K562 (cell line): ENCODE data around the gene SYT7. TPM values are rescaled to one million over a fixed set of nuclear protein-coding genes. Genes with fewer than 3 reads are reported as not detected.

Experiments
- ETS2 ChIP-seq: IDR thresholded peaks from 2 replicates; pipeline ENCODE4 v1.6.1; 2016; ENCODE audit warnings: borderline replicate concordance, missing genetic modification characterization, mild to moderate bottlenecking, moderate library complexity, missing compliant biosample characterization; ENCODE audit not compliant: poor library complexity, severe bottlenecking
- GABPB2 ChIP-seq: fragments of 250-450 bp; sonication (Bioruptor Pico); conservative IDR thresholded peaks from 2 replicates; pipeline ENCODE4 v1.5.1; 2021; ENCODE audit warnings: mild to moderate bottlenecking
- POLR2A ChIP-seq: fragments of 450-650 bp; conservative IDR thresholded peaks from 2 replicates; pipeline ENCODE4 v1.6.1; 2016
- REST ChIP-seq, 2 experiments: fragments of 450-650 bp; formaldehyde crosslinking in 1 of 2; IDR thresholded peaks; 2 replicates each; pipeline versions ENCODE4 v1.4.0 to v1.6.1; 2014 to 2020; ENCODE audit warnings: mild to moderate bottlenecking in 2 of 2, borderline replicate concordance in 1 of 2, low read depth in 1 of 2
- ZFP30 ChIP-seq: fragments of 250-450 bp; sonication (Bioruptor Pico); IDR thresholded peaks from 2 replicates; pipeline ENCODE4 v1.8.0; 2022; ENCODE audit warnings: moderate library complexity, mild to moderate bottlenecking, inconsistent platforms, borderline replicate concordance
- polyA plus RNA-seq, 8 experiments: library from polyadenylated mRNA; depleted of rRNA in 4 of 8; stranded (reverse) in 5 of 8; unstranded in 3 of 8; fragments of >200 nt; fragmentation: Nextera tagmentation in 2 of 8; fragmentation: Illumina TruSeq in 1 of 8; extraction: Ambion mirVana in 2 of 8; extraction: Trizol in 1 of 8; gene quantifications; 2 replicates each; pipeline versions ENCODE4 v1.2.1 to v1.2.3, GENCODE V29; 2011 to 2014; ENCODE audit warnings: inconsistent platforms in 1 of 8, missing spikeins in 1 of 8
- total RNA-seq, 7 experiments: library from RNA; depleted of rRNA in 6 of 7; stranded (reverse); fragments of >200 nt in 6 of 7; fragmentation: Illumina TruSeq in 2 of 7; extraction: Trizol in 2 of 7; gene quantifications; 2 replicates each; pipeline versions ENCODE4 v1.2.1 to v1.2.3, GENCODE V29; 2011 to 2021; ENCODE audit warnings: low replicate concordance in 1 of 7
- TF ChIP-seq, protein P1 (sequence below): fragments of 250-450 bp; sonication (Bioruptor Pico); IDR thresholded peaks from 2 replicates; pipeline ENCODE4 v1.8.0; 2022; ENCODE audit warnings: moderate library complexity, mild to moderate bottlenecking, inconsistent platforms
- TF ChIP-seq, protein P2 (sequence below): fragments of 250-450 bp; sonication (Bioruptor Pico); IDR thresholded peaks from 2 replicates; pipeline ENCODE4 v1.5.0; 2021; ENCODE audit warnings: mild to moderate bottlenecking, moderate library complexity
- TF ChIP-seq, protein P3 (sequence below): fragments of 250-450 bp; sonication (Bioruptor Pico); IDR thresholded peaks from 2 replicates; pipeline ENCODE4 v1.8.0; 2022; ENCODE audit warnings: inconsistent platforms, mild to moderate bottlenecking, moderate library complexity, borderline replicate concordance
- TF ChIP-seq, protein P4 (sequence below): fragments of 450-650 bp; formaldehyde crosslinking; IDR thresholded peaks from 2 replicates; pipeline ENCODE4 v1.4.0; 2020; ENCODE audit warnings: mild to moderate bottlenecking

SYT7 gene
- total and polyA plus RNA-seq, 9 of the 15 experiments (the other 6 are each of a cell fraction or from before 2014, with no cell fraction given): 0.01 to 0.51 (median 0.16) TPM; not detected in 1

- TF ChIP-seq ETS2 (tag) (no peak), POLR2A (no peak), REST (IDR thresholded peaks at IDR 0.05; ENCODE audit: borderline replicate concordance) (peak; percentile 70), REST (CRISPR knock-in tag; IDR thresholded peaks at IDR 0.05; ENCODE audit: low read depth) (peak; percentile 71), GABPB2 (CRISPR knock-in tag) (no peak), ZFP30 (CRISPR knock-in tag) (no peak)
- TF ChIP-seq, protein P1, sequence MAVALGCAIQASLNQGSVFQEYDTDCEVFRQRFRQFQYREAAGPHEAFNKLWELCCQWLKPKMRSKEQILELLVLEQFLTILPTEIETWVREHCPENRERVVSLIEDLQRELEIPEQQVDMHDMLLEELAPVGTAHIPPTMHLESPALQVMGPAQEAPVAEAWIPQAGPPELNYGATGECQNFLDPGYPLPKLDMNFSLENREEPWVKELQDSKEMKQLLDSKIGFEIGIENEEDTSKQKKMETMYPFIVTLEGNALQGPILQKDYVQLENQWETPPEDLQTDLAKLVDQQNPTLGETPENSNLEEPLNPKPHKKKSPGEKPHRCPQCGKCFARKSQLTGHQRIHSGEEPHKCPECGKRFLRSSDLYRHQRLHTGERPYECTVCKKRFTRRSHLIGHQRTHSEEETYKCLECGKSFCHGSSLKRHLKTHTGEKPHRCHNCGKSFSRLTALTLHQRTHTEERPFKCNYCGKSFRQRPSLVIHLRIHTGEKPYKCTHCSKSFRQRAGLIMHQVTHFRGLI (CRISPR knock-in tag): no peak
- TF ChIP-seq, protein P2, sequence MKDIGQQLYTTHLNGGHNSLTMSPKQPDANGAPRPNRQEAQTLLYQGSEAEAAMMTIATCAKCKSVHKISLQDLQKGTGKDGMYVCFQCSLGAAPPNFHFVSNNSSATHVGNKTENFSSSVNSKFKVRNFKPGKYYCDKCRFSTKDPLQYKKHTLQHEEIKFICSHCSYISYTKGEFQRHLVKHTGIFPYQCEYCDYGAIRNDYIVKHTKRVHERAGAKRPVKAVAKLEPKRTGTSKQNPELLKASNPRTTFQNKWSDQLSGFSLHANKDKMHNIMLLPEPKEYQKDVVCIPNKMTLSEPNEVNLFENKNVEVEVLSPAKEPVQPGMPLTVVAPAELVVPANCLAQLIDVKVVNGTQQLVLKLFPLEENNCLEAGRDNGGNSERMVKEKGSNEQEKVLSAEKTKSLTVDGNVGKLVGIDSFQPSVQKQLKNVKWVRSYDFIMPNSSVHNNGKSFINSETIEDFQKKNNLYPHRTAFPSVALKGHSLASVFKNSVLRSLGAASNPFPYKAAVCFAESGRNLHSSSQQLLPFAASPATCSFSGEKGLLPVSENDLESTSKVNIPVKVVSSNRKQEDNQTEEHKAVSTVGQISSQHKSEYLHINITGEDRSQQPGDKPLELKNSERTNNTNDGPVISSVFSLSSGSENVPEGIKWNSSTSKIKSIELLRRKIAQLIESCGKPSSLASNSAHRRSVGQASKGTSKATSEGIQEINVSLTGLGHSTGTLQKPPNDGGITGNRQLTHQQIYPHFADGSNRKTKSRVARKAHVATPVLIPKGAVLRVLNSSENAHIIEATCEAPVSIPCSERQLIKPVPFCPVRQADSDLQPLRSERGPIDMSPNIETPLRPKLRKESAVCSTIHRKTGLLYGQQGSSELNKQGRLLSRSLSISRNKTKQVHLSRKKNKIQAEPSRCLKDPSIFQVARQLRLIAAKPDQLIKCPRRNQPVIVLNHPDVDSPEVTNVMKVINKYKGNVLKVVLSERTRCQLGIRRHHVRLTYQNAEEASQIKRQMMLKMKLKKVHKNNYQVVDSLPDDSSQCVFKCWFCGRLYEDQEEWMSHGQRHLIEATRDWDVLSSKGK: no peak
- TF ChIP-seq, protein P3, sequence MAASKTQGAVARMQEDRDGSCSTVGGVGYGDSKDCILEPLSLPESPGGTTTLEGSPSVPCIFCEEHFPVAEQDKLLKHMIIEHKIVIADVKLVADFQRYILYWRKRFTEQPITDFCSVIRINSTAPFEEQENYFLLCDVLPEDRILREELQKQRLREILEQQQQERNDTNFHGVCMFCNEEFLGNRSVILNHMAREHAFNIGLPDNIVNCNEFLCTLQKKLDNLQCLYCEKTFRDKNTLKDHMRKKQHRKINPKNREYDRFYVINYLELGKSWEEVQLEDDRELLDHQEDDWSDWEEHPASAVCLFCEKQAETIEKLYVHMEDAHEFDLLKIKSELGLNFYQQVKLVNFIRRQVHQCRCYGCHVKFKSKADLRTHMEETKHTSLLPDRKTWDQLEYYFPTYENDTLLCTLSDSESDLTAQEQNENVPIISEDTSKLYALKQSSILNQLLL (CRISPR knock-in tag): no peak
- TF ChIP-seq, protein P4, sequence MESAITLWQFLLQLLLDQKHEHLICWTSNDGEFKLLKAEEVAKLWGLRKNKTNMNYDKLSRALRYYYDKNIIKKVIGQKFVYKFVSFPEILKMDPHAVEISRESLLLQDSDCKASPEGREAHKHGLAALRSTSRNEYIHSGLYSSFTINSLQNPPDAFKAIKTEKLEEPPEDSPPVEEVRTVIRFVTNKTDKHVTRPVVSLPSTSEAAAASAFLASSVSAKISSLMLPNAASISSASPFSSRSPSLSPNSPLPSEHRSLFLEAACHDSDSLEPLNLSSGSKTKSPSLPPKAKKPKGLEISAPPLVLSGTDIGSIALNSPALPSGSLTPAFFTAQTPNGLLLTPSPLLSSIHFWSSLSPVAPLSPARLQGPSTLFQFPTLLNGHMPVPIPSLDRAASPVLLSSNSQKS (CRISPR knock-in tag): no peak
Observed at GRCh38 chr11:61545341-61545740, 35.5 kb downstream of the SYT7 start (continued).
